Tibial artery (tissue), 4 donors: ENCODE measurements around the gene C12orf56.

ENCODE experiments used
- DNase-seq, 2 donors: peaks; one replicate each; pipeline ENCODE4 v3.0.0-alpha.2; 2019
- H3K27ac ChIP-seq, 2 donors: fragments of 200-600 bp; sonication (generic) in 1 of 2; 1 replicate in 1 of 2; 2 replicates in 1 of 2; pipeline ENCODE4 v1.5.1; 2018 to 2019; ENCODE audit warnings: mild to moderate bottlenecking in 1 of 2
- H3K27me3 ChIP-seq, 2 donors: fragments of 200-600 bp; sonication (generic) in 1 of 2; one replicate each; pipeline versions ENCODE4 v1.5.1 to v1.6.0; 2016 to 2019
- H3K36me3 ChIP-seq, 3 donors: fragments of 200-600 bp; sonication (generic) in 2 of 3; one replicate each; pipeline ENCODE4 v1.5.1; 2016 to 2019; ENCODE audit warnings: mild to moderate bottlenecking in 2 of 3
- H3K4me1 ChIP-seq, 4 donors: fragments of 200-600 bp; sonication (generic) in 2 of 4; 1 replicate in 3 of 4; 2 replicates in 1 of 4; pipeline ENCODE4 v1.5.1; 2016 to 2019
- H3K4me3 ChIP-seq, 2 donors: fragments of 200-600 bp; sonication (generic) in 1 of 2; 1 replicate in 1 of 2; 2 replicates in 1 of 2; pipeline ENCODE4 v1.5.1; 2018 to 2019; ENCODE audit warnings: mild to moderate bottlenecking in 2 of 2
- H3K9me3 ChIP-seq, 3 donors: fragments of 200-600 bp; sonication (generic) in 1 of 3; one replicate each; pipeline ENCODE4 v1.5.1; 2016 to 2019
- intact Hi-C: fragments of 100-400 bp; cut with DNase I; formaldehyde crosslinking; loops from one replicate; pipeline ENCODE4 v1.15.0; 2023; ENCODE audit warnings: low total_unique reads
- TF ChIP-seq, protein P1 (sequence below), 2 experiments: fragments of 200-600 bp in 1 of 2; fragments of 450-650 bp in 1 of 2; IDR thresholded peaks; one replicate each; pipeline ENCODE4 v1.5.1; 2017 to 2019; ENCODE audit warnings: antibody characterized with exemption in 2 of 2, mild to moderate bottlenecking in 1 of 2, moderate library complexity in 1 of 2

Gene C12orf56

GRCh38 chr12:64225626-64226025 is 164.9 kb downstream of the C12orf56 start:
- Histone ChIP-seq H3K4me1 (peaks cover 0 to 10% (median 6%) of the 10 kb centered on the region in 4 donors), H3K27me3 (no peaks in the 10 kb centered on the region), H3K36me3 (no peaks in the 10 kb centered on the region), H3K27ac (no peak overlapping the region), H3K9me3 (no peaks in the 10 kb centered on the region), H3K4me3 (no peak overlapping the region)
- TF ChIP-seq, protein P1, sequence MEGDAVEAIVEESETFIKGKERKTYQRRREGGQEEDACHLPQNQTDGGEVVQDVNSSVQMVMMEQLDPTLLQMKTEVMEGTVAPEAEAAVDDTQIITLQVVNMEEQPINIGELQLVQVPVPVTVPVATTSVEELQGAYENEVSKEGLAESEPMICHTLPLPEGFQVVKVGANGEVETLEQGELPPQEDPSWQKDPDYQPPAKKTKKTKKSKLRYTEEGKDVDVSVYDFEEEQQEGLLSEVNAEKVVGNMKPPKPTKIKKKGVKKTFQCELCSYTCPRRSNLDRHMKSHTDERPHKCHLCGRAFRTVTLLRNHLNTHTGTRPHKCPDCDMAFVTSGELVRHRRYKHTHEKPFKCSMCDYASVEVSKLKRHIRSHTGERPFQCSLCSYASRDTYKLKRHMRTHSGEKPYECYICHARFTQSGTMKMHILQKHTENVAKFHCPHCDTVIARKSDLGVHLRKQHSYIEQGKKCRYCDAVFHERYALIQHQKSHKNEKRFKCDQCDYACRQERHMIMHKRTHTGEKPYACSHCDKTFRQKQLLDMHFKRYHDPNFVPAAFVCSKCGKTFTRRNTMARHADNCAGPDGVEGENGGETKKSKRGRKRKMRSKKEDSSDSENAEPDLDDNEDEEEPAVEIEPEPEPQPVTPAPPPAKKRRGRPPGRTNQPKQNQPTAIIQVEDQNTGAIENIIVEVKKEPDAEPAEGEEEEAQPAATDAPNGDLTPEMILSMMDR (IDR thresholded peaks at IDR 0.05) = no peak
- intact Hi-C loops = loop anchor here (10.0 kb wide), 1 partner anchor 169 kb away; the partner anchor contains the start of gene C12orf56
- DNase-seq = no peak

GRCh38 chr12:64222009-64222765 is 168.4 kb downstream of the C12orf56 start, which contains the start of gene KICS2:
TSS of gene KICS2 (minus strand) at chr12:64222296. CDS start at chr12:64222237, 59 bp downstream.
- DNase-seq = peak; percentile 92 to 96
- intact Hi-C loops = loop anchor here (10.0 kb wide), 1 partner anchor 173 kb away; the partner anchor contains the start of gene C12orf56
- H3K4me3 ChIP-seq = peak within 1 kb of the TSS; percentile 95
- no peaks in the 10 kb centered on the region for H3K9me3 ChIP-seq
- no peaks in the 10 kb centered on the region for H3K36me3 ChIP-seq
- H3K27ac ChIP-seq = peak within 1 kb of the TSS; percentile 96
- peaks cover 0 to 10% (median 6%) of the 10 kb centered on the region in 4 donors for H3K4me1 ChIP-seq
- TF ChIP-seq, protein P1 (IDR thresholded peaks at IDR 0.05) = no peak
- no peaks in the 10 kb centered on the region for H3K27me3 ChIP-seq

- TF ChIP-seq, protein P1 (IDR thresholded peaks at IDR 0.05) = no peak
- Histone ChIP-seq H3K36me3 (no peaks in the 10 kb centered on the region), H3K27ac (peak overlapping the region; percentile 96), H3K27me3 (no peaks in the 10 kb centered on the region), H3K4me3 (peak overlapping the region; percentile 95), H3K9me3 (no peaks in the 10 kb centered on the region), H3K4me1 (peaks cover 0 to 10% (median 6%) of the 10 kb centered on the region in 4 donors)
- intact Hi-C loops = loop anchor here (10.0 kb wide), 1 partner anchor 173 kb away; the partner anchor contains the start of gene C12orf56
- DNase-seq = peak; percentile 91 to 92
These were observed 168.9 kb downstream of the C12orf56 start for GRCh38 chr12:64221651-64222008.

DNA sequence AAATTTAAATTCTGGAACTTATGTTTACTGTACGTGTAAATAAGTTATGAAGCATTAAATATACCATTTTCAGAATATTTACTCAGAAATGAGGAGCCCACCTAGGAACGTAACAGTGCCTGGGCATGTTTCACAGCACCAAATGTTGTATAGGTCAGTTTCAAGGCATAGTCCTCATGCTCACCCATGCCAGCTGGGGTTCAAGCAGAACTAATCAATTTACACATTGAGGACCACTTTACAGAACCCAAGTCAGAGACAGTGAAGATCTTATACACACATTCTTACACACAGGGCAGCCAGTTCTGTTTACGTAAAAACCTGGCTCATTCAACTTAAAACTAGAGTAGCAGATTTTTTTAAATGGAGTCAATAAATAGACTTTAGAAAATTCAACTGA is 170.5 kb downstream of the C12orf56 start:
- Histone ChIP-seq H3K4me1 (peaks cover 0 to 10% (median 6%) of the 10 kb centered on the region in 4 donors), H3K27me3 (no peaks in the 10 kb centered on the region), H3K9me3 (no peaks in the 10 kb centered on the region), H3K4me3 (no peak overlapping the region), H3K27ac (no peak overlapping the region), H3K36me3 (peaks cover 0 to 6% (median 6%) of the 10 kb centered on the region in 3 donors)
- no peak for DNase-seq
- intact Hi-C loops = loop anchor here (10.0 kb wide), 1 partner anchor 175 kb away; the partner anchor contains the start of gene C12orf56
- TF ChIP-seq, protein P1 (IDR thresholded peaks at IDR 0.05) = no peak

DNA sequence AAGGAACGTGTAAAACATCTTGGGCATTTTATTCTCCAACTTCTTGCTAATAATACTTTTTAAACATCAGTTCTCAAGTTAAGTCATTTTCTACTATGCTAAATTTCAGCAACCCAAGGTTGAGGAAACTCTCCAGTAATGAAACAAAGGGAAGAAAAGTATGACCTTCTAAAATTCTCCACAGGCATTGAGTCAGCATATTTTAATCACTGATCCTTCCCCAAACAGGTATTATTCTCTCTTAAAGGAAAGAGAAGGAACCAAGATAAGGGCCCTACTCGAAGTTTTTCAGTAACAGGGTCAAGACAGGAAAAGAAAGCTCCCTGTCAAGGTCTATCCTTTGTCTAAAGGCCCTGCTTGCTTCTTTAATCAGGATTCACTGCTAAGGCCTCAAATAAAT is 171.4 kb downstream of the C12orf56 start:
- H3K9me3 ChIP-seq = no peaks in the 10 kb centered on the region
- H3K36me3 ChIP-seq = peaks cover 5 to 15% (median 14%) of the 10 kb centered on the region in 3 donors
- DNase-seq = no peak
- TF ChIP-seq, protein P1 (IDR thresholded peaks at IDR 0.05) = no peak
- intact Hi-C loops = no loop called here
- H3K27ac ChIP-seq = no peak overlapping the region
- H3K4me3 ChIP-seq = no peak overlapping the region
- no peaks in the 10 kb centered on the region for H3K27me3 ChIP-seq
- H3K4me1 ChIP-seq = peaks cover 0 to 10% (median 6%) of the 10 kb centered on the region in 4 donors
